Spleen (tissue), 11 donors: ENCODE results near the gene DNAJB2. TPM values are rescaled to one million over a fixed set of nuclear protein-coding genes. Genes with fewer than 3 reads are reported as not detected.

Experiments
- DNase-seq: peaks from one replicate; pipeline ENCODE4 v3.0.0-alpha.2; 2020
- H3K27ac ChIP-seq, 8 donors: fragments of 200-600 bp; sonication (generic) in 7 of 8; 1 replicate in 4 of 8; 2 replicates in 4 of 8; pipeline versions ENCODE4 v1.5.0 to v1.8.0; 2016 to 2021; ENCODE audit warnings: inconsistent platforms in 4 of 8, mild to moderate bottlenecking in 4 of 8, moderate library complexity in 1 of 8
- H3K27me3 ChIP-seq, 7 donors: fragments of 200-600 bp; sonication (generic) in 6 of 7; replicated peaks in 1 of 7; 1 replicate in 4 of 7; 2 replicates in 3 of 7; pipeline versions ENCODE4 v1.5.0 to v1.8.0; 2016 to 2021; ENCODE audit warnings: inconsistent platforms in 3 of 7, mild to moderate bottlenecking in 1 of 7
- H3K36me3 ChIP-seq, 6 donors: fragments of 200-600 bp; sonication (generic) in 5 of 6; 1 replicate in 4 of 6; 2 replicates in 2 of 6; pipeline versions ENCODE4 v1.5.0 to v1.8.0; 2016 to 2021; ENCODE audit warnings: inconsistent platforms in 2 of 6
- H3K4me1 ChIP-seq, 6 donors: fragments of 200-600 bp; sonication (generic) in 5 of 6; 1 replicate in 3 of 6; 2 replicates in 3 of 6; pipeline versions ENCODE4 v1.5.0 to v1.8.0; 2016 to 2021; ENCODE audit warnings: inconsistent platforms in 3 of 6
- H3K4me3 ChIP-seq, 8 donors: fragments of 200-600 bp; sonication (generic) in 7 of 8; 1 replicate in 4 of 8; 2 replicates in 4 of 8; pipeline versions ENCODE4 v1.5.0 to v1.8.0; 2016 to 2021; ENCODE audit warnings: inconsistent platforms in 4 of 8, mild to moderate bottlenecking in 4 of 8, moderate library complexity in 2 of 8
- H3K9me3 ChIP-seq, 8 donors: fragments of 200-600 bp; sonication (generic) in 7 of 8; 1 replicate in 4 of 8; 2 replicates in 4 of 8; pipeline versions ENCODE4 v1.5.0 to v1.8.0; 2016 to 2021; ENCODE audit warnings: inconsistent platforms in 4 of 8
- CTCF ChIP-seq, 11 experiments: fragments of 200-600 bp in 7 of 11; fragments of 450-650 bp in 4 of 11; sonication (generic) in 4 of 11; IDR thresholded peaks in 8 of 11; conservative IDR thresholded peaks in 3 of 11; 1 replicate in 7 of 11; 2 replicates in 4 of 11; pipeline versions ENCODE4 v1.4.0 to v1.8.0; 2016 to 2021; ENCODE audit warnings: antibody characterized with exemption in 11 of 11, inconsistent platforms in 4 of 11, mild to moderate bottlenecking in 1 of 11
- POLR2A ChIP-seq, 3 donors: fragments of 450-650 bp; IDR thresholded peaks; one replicate each; pipeline ENCODE4 v1.5.1; 2017; ENCODE audit warnings: antibody characterized with exemption in 3 of 3, mild to moderate bottlenecking in 1 of 3
- POLR2AphosphoS5 ChIP-seq, 3 donors: sonication (generic); formaldehyde crosslinking; IDR thresholded peaks; one replicate each; pipeline ENCODE4 v1.5.1; 2017; ENCODE audit warnings: antibody characterized with exemption in 3 of 3
- WGBS, 5 donors: extraction: QIAGEN DNeasy Blood & Tissue Kit in 3 of 5; methylation state at CpG; one replicate each; pipeline versions ENCODE4 v1.1.5 to v1.1.7; 2013 to 2018; 5-methylcytosine and 5-hydroxymethylcytosine counted together
- intact Hi-C: fragments of 100-400 bp; cut with DNase I; formaldehyde crosslinking; loops from one replicate; pipeline ENCODE4 v1.15.0; 2023; ENCODE audit warnings: low total_unique reads
- polyA plus RNA-seq, 3 donors: library from polyadenylated mRNA; stranded (reverse); fragments of 200-250 nt; gene quantifications; one replicate each; pipeline ENCODE4 v1.2.1, GENCODE V29; 2013
- total RNA-seq, 7 donors: library from RNA; depleted of rRNA in 3 of 7; stranded (reverse); fragments of >200 nt in 3 of 7; fragmentation: NEBNext Ultra II Directional in 4 of 7; extraction: Animal tissue kit (Norgen Biotek cat#: 25700) in 4 of 7; gene quantifications; one replicate each; pipeline versions ENCODE4 v1.1.0 to v1.2.1, GENCODE V29; 2016 to 2021
- donor health status: healthy with polysubstance abuse.
- donor health status: DM: no; HTN: no; CAD: no; lungs with moderate emphysema.
- donor health status: DM: no; HTN: no; CAD: no.
- donor health status: Bipolar disorder and iron deficiency.
- donor health status: healthy.
- donor health status: DM: no; HTN: no; CAD: no.
- donor health status: DM: yes; HTN: yes; CAD: no.

DNAJB2 gene
- total and polyA plus RNA-seq, 10 donors, result 31.4 to 67.2 (median 53.6) TPM

- no peak for TF ChIP-seq CTCF (IDR thresholded peaks at IDR 0.05 in 8 of 11, conservative IDR thresholded peaks at IDR 0.05 in 3 of 11)
- no peak for TF ChIP-seq POLR2A (IDR thresholded peaks at IDR 0.05)
- TF ChIP-seq POLR2AphosphoS5 (IDR thresholded peaks at IDR 0.05), result no peak
- WGBS, 5 donors, result 82 to 85% (median 85%) methylated on average over 14 to 25 of the region's 25 CpGs
- peak; percentile 76 for DNase-seq
- intact Hi-C loops, result no loop called here
- peaks cover 0 to 38% (median 4%) of the 10 kb centered on the region in 7 donors for H3K27me3 ChIP-seq
- H3K36me3 ChIP-seq, result no peaks in the 10 kb centered on the region
- no peak overlapping the region for H3K27ac ChIP-seq
- H3K4me3 ChIP-seq, result no peak overlapping the region
- H3K9me3 ChIP-seq, result no peaks in the 10 kb centered on the region
- H3K4me1 ChIP-seq, result peaks cover 0 to 26% (median 18%) of the 10 kb centered on the region in 6 donors
Measured at GRCh38 chr2:219296631-219297391, 17.6 kb downstream of the DNAJB2 start.

- H3K4me3 ChIP-seq, result no peak overlapping the region
- intact Hi-C loops, result no loop called here
- DNase-seq, result peak; percentile 74
- H3K9me3 ChIP-seq, result no peaks in the 10 kb centered on the region
- no peak overlapping the region for H3K27ac ChIP-seq
- H3K4me1 ChIP-seq, result peaks cover 0 to 26% (median 18%) of the 10 kb centered on the region in 6 donors
- 77 to 88% (median 81%) methylated on average over 14 of the region's 14 CpGs for WGBS, 5 donors
- no peaks in the 10 kb centered on the region for H3K36me3 ChIP-seq
- TF ChIP-seq CTCF (IDR thresholded peaks at IDR 0.05 in 8 of 11, conservative IDR thresholded peaks at IDR 0.05 in 3 of 11), result no peak
- no peak for TF ChIP-seq POLR2AphosphoS5 (IDR thresholded peaks at IDR 0.05)
- no peak for TF ChIP-seq POLR2A (IDR thresholded peaks at IDR 0.05)
- H3K27me3 ChIP-seq, result peaks cover 0 to 49% (median 4%) of the 10 kb centered on the region in 7 donors
Measured at GRCh38 chr2:219297766-219298456, 18.7 kb downstream of the DNAJB2 start.

GRCh38 chr2:219298759-219299371, 19.7 kb downstream of the DNAJB2 start:
- H3K27me3 ChIP-seq, result peaks cover 0 to 58% (median 4%) of the 10 kb centered on the region in 7 donors
- WGBS, 5 donors, result 22 to 39% (median 25%) methylated on average over 8 to 15 of the region's 15 CpGs
- no peak overlapping the region for H3K27ac ChIP-seq
- TF ChIP-seq POLR2AphosphoS5 (IDR thresholded peaks at IDR 0.05) (peak; percentile 35 to 63 (median 42)), CTCF (IDR thresholded peaks at IDR 0.05 in 8 of 11, conservative IDR thresholded peaks at IDR 0.05 in 3 of 11) (peak; percentile 96 to 100 (median 100)), POLR2A (IDR thresholded peaks at IDR 0.05) (no peak)
- no peak overlapping the region for H3K4me3 ChIP-seq
- H3K36me3 ChIP-seq, result no peaks in the 10 kb centered on the region
- intact Hi-C loops, result no loop called here
- peak; percentile 95 for DNase-seq
- peaks cover 0 to 25% (median 18%) of the 10 kb centered on the region in 6 donors for H3K4me1 ChIP-seq
- H3K9me3 ChIP-seq, result no peaks in the 10 kb centered on the region
